ENCODE results near the gene TBC1D21. TPM values are rescaled to one million over a fixed set of nuclear protein-coding genes. Genes with fewer than 3 reads are reported as not detected.
"Not testable (repeated sequence)": the region's sequence is repeated elsewhere in the genome, so short reads cannot be mapped to it uniquely, and the experiment has no call there.

The TBC1D21 gene
- total RNA-seq, 2 experiments from 2014 or later: not detected

DNA sequence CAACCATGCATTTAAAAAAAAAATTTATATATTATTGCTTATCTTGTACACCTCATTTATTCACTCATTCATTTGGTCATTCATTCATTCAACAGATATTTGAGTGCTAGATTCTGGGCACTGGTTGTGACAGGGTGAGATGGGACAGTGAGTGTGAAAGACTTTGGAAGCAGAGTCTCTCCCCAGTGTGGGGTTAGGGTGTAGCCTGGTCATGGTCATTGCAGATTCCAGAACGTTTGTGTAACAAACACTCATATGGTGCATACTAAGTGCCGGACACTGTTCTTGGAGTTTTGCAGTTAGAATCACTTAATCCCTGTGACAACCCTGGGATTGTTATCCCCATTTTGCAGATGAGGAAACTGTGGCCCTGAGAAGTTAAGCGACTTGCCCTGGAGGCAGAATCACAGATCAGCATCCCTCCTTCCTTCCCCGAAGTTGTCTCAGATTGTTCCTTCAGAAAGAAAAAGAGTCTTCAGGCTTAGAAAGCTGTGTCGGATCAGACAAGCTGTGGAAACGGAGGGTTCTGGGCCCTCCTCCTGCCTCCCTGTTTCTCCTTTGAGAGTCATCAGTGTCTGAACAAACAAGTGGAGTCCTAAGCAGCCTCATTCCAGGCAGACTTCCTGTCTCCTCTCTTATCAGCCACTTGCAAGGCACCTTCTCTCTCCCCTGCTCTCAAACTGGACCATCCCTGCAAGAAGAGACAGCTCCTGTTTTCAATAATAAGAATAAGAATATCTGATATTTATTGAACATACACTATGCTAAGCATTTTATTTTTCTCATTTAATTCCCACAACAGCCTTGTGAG lies 59.2 kb downstream of the TBC1D21 start:
- DNase-seq: no peak

DNA sequence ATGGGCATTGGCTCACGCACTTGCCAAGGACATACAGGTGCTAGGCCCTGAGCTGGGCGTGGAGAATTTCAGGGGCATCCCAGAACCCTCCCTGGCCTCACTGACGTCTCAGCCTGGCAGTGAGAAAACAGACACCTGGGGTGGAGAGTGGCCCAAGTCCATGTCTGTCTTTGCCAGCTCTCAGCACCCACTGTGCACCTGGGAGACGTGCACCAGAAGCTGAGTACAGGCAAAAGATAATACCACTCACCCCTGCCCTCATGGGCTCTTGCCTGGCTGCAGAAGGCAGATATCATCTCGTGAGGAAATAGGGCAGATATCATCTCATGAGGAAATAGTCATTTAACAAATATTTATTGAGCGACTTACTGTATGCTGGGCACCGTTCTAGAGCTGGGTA lies 60.9 kb downstream of the TBC1D21 start:
- Mint-ChIP-seq H3K9me3 (no peaks in the 10 kb centered on the region), H3K27me3 (no peaks in the 10 kb centered on the region), H3K4me1 (peaks cover 39% of the 10 kb centered on the region), H3K27ac (no peak overlapping the region), H3K36me3 (ENCODE audit: low read depth) (no peaks in the 10 kb centered on the region), H3K4me3 (no peak overlapping the region)
- CTCF ChIA-PET: interaction anchor here (1.3 to 2.8 kb wide), 3 partner anchors 16 to 60 kb away, joined by 5 to 15 read pairs (median 7); partner anchors contain the start of gene TBC1D21
- POLR2A ChIA-PET: interaction anchor here (1.5 kb wide), 1 partner anchor 25 kb away, joined by 4 read pairs; no protein-coding TSS in a partner anchor
- no peak for DNase-seq

More for the DNA sequence above, 59.2 kb downstream of the TBC1D21 start:
- Mint-ChIP-seq H3K9me3 (no peaks in the 10 kb centered on the region), H3K4me3 (no peak overlapping the region), H3K27ac (no peak overlapping the region), H3K36me3 (ENCODE audit: low read depth) (no peaks in the 10 kb centered on the region), H3K27me3 (no peaks in the 10 kb centered on the region), H3K4me1 (peaks cover 52% of the 10 kb centered on the region)
- POLR2A ChIA-PET: no interaction called here
- CTCF ChIA-PET: interaction anchor here (0.9 to 2.5 kb wide), 5 partner anchors 8 to 59 kb away, joined by 3 to 7 read pairs (median 3); partner anchors contain the start of gene TBC1D21

DNA sequence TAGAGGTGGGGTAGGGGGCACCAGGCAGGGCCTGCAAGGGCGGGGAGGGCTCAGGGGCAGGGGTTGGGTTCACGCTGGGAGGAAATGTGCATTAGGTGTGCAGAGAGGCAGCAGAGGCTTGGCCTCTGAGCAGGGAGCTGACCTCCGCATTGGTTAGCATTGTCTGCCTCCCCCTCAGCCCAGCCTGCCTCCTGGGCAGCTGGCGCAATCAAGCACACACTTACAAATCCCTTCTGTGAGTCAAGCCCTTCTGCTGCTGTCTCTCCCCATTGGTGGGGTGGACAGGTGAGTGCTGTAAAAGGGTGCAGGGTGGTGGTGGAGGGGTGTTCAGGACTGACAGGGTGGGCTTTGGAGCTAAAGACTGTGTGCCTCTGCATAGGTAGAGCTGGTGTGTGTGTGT lies 62.2 kb downstream of the TBC1D21 start:
- ChIA-PET POLR2A (interaction anchor here (1.5 to 2.2 kb wide), 2 partner anchors 8 to 24 kb away, joined by 4 to 9 read pairs; partner anchors contain the start of gene LOXL1), CTCF (interaction anchor here (0.6 to 2.9 kb wide), 4 partner anchors 8 to 61 kb away, joined by 3 to 19 read pairs (median 9); no protein-coding TSS in a partner anchor)
- H3K9me3 Mint-ChIP-seq: no peaks in the 10 kb centered on the region
- H3K27ac Mint-ChIP-seq: no peak overlapping the region
- no peaks in the 10 kb centered on the region for H3K27me3 Mint-ChIP-seq
- DNase-seq: no peak
- H3K36me3 Mint-ChIP-seq (ENCODE audit: low read depth): no peaks in the 10 kb centered on the region
- no peak overlapping the region for H3K4me3 Mint-ChIP-seq
- H3K4me1 Mint-ChIP-seq: peaks cover 27% of the 10 kb centered on the region

DNA sequence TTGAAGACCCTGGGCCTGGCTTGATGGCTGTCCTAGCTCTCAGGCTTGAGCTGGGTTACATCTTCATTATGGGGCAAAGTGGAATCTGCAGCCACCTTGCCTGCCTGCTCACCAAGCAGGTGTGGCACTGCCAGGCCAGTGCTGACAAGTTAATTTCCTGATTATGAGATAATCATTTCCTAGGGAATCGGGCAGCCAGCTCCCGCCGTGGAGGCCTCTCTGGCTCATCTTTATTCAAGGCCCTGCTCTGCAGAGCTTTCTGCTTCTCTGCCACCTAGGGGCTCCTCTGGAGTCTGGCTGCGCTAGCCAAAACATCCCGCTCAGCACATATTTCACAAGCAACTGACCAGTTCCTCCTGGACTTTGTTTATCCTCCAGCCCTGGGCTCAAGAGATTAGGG lies 62.8 kb downstream of the TBC1D21 start:
- Mint-ChIP-seq H3K36me3 (ENCODE audit: low read depth) (no peaks in the 10 kb centered on the region), H3K9me3 (no peaks in the 10 kb centered on the region), H3K4me1 (peaks cover 20% of the 10 kb centered on the region), H3K27me3 (no peaks in the 10 kb centered on the region), H3K27ac (no peak overlapping the region), H3K4me3 (no peak overlapping the region)
- ChIA-PET POLR2A (interaction anchor here (2.2 kb wide), 1 partner anchor 9 kb away, joined by 9 read pairs; the partner anchor contains the start of gene LOXL1), CTCF (interaction anchor here (0.9 to 2.9 kb wide), 3 partner anchors 8 to 23 kb away, joined by 3 to 19 read pairs (median 15); no protein-coding TSS in a partner anchor)
- no peak for DNase-seq

DNA sequence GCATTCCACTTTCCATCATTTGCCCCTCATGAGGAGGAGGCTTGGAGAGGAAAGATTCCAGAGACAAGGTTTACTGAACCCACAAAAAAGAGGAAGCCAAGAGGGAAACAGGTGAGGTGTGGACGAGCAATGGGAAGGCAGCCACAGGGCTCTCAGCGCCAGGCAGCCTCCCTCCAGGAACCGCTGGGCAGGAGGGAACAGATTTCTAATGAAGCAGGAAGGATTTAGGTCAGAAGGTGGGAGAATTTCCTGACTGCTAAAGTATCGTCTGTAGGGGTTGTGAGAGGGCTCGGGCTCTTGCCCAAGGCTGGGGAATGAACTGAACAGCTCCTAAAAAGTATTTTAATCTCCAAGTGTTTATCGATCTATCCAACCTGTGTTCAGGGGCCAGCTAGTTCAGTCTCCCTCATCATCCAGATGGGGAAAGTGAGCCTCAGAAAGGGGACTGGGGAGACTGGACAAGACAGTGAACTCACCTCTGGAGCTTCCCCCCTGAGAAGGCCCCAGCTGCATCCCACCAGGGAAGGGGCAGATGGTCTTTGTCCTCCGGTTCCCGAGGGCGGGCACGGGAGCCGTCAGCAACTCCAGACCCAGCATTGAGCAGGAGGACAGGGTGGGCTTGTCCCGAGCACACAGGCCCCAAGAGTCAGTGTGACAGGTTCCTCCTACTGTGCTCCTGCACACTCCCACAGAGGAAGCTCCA lies 63.4 kb downstream of the TBC1D21 start:
- no peaks in the 10 kb centered on the region for H3K27me3 Mint-ChIP-seq
- no peak overlapping the region for H3K4me3 Mint-ChIP-seq
- no peak overlapping the region for H3K27ac Mint-ChIP-seq
- no peaks in the 10 kb centered on the region for H3K9me3 Mint-ChIP-seq
- peaks cover 21% of the 10 kb centered on the region for H3K4me1 Mint-ChIP-seq
- H3K36me3 Mint-ChIP-seq (ENCODE audit: low read depth): no peaks in the 10 kb centered on the region
- DNase-seq: no peak
- POLR2A ChIA-PET: interaction anchor here (2.2 kb wide), 1 partner anchor 10 kb away, joined by 9 read pairs; the partner anchor contains the start of gene LOXL1
- CTCF ChIA-PET: interaction anchor here (0.9 to 2.9 kb wide), 4 partner anchors 9 to 36 kb away, joined by 3 to 19 read pairs (median 9); no protein-coding TSS in a partner anchor

DNA sequence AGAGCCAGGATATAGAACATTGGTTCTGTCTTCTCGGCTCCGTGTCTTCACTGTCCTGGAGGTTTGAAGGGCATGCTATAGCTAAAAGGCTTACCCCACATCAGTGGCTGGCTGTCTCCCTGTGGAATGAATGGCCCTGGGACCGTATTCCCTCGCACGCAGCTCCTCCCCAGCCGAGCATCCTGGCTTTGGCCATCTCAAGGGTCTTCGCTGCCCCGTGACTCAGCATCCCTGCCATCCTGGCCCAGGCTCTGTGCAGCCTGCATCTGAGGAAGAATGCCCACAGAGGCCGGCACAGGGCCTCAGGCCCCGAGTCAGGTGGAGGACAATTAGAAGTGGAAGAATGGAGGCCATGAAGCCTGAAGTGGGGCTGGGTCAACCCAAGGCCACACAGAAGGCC lies 63.9 kb downstream of the TBC1D21 start:
- Mint-ChIP-seq H3K36me3 (ENCODE audit: low read depth) (no peaks in the 10 kb centered on the region), H3K27ac (no peak overlapping the region), H3K4me3 (no peak overlapping the region), H3K9me3 (no peaks in the 10 kb centered on the region), H3K4me1 (peaks cover 22% of the 10 kb centered on the region), H3K27me3 (no peaks in the 10 kb centered on the region)
- no peak for DNase-seq
- CTCF ChIA-PET: interaction anchor here (0.9 to 2.9 kb wide), 3 partner anchors 9 to 36 kb away, joined by 3 to 19 read pairs (median 3); no protein-coding TSS in a partner anchor
- POLR2A ChIA-PET: interaction anchor here (2.2 kb wide), 1 partner anchor 10 kb away, joined by 9 read pairs; the partner anchor contains the start of gene LOXL1

DNA sequence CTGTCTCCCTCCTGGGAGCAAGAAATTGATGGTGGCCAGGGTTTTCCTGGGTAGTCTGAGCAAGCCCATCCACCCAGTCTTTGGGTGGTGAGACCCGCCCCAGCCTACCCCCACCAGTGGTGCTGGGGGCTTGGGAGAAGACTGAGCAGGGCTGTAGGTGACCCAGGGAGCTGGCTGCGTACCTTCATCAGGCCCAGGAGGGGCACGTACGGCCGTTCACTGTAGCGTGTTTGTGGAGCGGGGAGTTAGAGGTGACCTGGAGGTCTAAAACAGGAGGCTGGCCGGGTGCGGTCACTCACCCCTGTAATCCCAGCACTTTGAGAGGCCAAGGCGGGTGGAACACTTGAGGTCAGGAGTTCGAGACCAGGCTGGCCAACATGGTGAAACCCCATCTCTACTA lies 64.4 kb downstream of the TBC1D21 start:
- Mint-ChIP-seq H3K4me3 (no peak overlapping the region), H3K27ac (no peak overlapping the region), H3K4me1 (peaks cover 27% of the 10 kb centered on the region), H3K9me3 (no peaks in the 10 kb centered on the region), H3K27me3 (no peaks in the 10 kb centered on the region), H3K36me3 (ENCODE audit: low read depth) (no peaks in the 10 kb centered on the region)
- ChIA-PET POLR2A (interaction anchor here (1.0 kb wide), 1 partner anchor 10 kb away, joined by 3 read pairs; no protein-coding TSS in a partner anchor), CTCF (interaction anchor here (1.1 to 2.9 kb wide), 2 partner anchors 10 to 35 kb away, joined by 3 to 19 read pairs; no protein-coding TSS in a partner anchor)
- no peak for DNase-seq

DNA sequence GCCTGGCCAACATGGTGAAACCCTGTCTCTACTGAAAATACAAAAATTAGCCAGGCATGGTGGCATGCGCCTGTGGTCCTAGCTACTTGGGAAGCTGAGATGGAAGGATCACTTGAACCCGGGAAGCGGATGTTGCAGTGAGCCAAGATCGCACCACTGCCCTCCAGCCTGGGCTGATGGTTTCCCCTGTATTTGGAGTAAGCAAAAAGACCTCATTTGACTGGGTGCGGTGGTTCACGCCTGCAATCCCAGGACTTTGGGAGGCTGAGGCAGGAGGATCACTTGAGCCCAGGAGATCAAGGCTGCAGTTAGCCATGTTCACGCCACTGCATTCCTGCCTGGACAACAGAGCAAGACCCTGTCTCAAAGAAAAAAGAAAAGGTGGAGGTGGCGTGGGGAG lies 65.2 kb downstream of the TBC1D21 start:
- H3K27ac Mint-ChIP-seq; H3K4me3 Mint-ChIP-seq; H3K9me3 Mint-ChIP-seq; H3K27me3 Mint-ChIP-seq; DNase-seq; H3K36me3 Mint-ChIP-seq (ENCODE audit: low read depth): not testable (repeated sequence)
- ChIA-PET POLR2A (interaction anchor here (1.0 kb wide), 1 partner anchor 11 kb away, joined by 3 read pairs; no protein-coding TSS in a partner anchor), CTCF (interaction anchor here (2.9 kb wide), 1 partner anchor 10 kb away, joined by 19 read pairs; no protein-coding TSS in a partner anchor)
- H3K4me1 Mint-ChIP-seq: peaks cover 29% of the 10 kb centered on the region

Other genes starting within 250 kb of the TBC1D21 start
- 10 to 100 TPM; 44.5 to 46.0 TPM for gene NPTN, start 240.2 kb upstream of the TBC1D21 start, total RNA-seq
- 1 to 10 TPM in 1 of 2 experiments, under 1 TPM in 1; 0.88 to 1.6 TPM for gene CD276, start 189.2 kb upstream of the TBC1D21 start, total RNA-seq
- gene INSYN1, start 120.2 kb upstream of the TBC1D21 start, total RNA-seq: not detected
- 10 to 100 TPM in 1 of 2 experiments, 1 to 10 TPM in 1; 9.1 to 10.9 TPM for gene LOXL1, start 52.9 kb downstream of the TBC1D21 start, total RNA-seq
- 1 to 10 TPM; 7.1 to 8.5 TPM for gene STOML1, start 118.7 kb downstream of the TBC1D21 start, total RNA-seq
- gene PML, start 121.2 kb downstream of the TBC1D21 start, total RNA-seq: 100 to 1,000 TPM; 133 to 138 TPM
- gene GOLGA6A, start 209.0 kb downstream of the TBC1D21 start, total RNA-seq: not detected

All from activated CD4-positive, alpha-beta memory T cell treated with anti-CD3 and anti-CD28 coated beads, Interleukin-2, amount 10 ng/mL, durations not matched to agents 7 days and 5 days (primary cell).